HepG2 (cell line): Measurements from ENCODE around the gene ASGR1. TPM values are rescaled to one million over a fixed set of nuclear protein-coding genes. Genes with fewer than 3 reads are reported as not detected.
A peak's percentile ranks its signal among the peaks of the same experiment; 100 is the strongest.

Source experiments
- ADNP ChIP-seq: sonication (generic); formaldehyde crosslinking; IDR thresholded peaks from 2 replicates; pipeline ENCODE4 v1.4.0; 2020; ENCODE audit warnings: missing genetic modification reagents
- ATF7 ChIP-seq, 2 experiments: fragments of 450-650 bp in 1 of 2; sonication (generic) in 1 of 2; formaldehyde crosslinking in 1 of 2; IDR thresholded peaks; 2 replicates each; pipeline versions ENCODE4 v1.4.0 to v1.6.1; 2016 to 2020; ENCODE audit warnings: antibody characterized with exemption in 1 of 2, mild to moderate bottlenecking in 1 of 2, missing genetic modification reagents in 1 of 2
- DDIT3 ChIP-seq: sonication (generic); formaldehyde crosslinking; IDR thresholded peaks from 2 replicates; pipeline ENCODE4 v1.4.0; 2020; ENCODE audit warnings: mild to moderate bottlenecking, missing genetic modification reagents
- ETS1 ChIP-seq: sonication (generic); formaldehyde crosslinking; IDR thresholded peaks from 2 replicates; pipeline ENCODE4 v1.4.0; 2020; ENCODE audit warnings: missing genetic modification reagents
- HMG20A ChIP-seq: IDR thresholded peaks from 2 replicates; pipeline ENCODE4 v1.6.1; 2016; ENCODE audit warnings: borderline replicate concordance
- HNRNPLL ChIP-seq: fragments of 200-400 bp; formaldehyde crosslinking; IDR thresholded peaks from 2 replicates; pipeline ENCODE4 v1.6.1; 2017; ENCODE audit warnings: mild to moderate bottlenecking, low read depth, low read length; ENCODE audit not compliant: poor library complexity, severe bottlenecking
- MAFF ChIP-seq: IDR thresholded peaks from 2 replicates; pipeline ENCODE4 v1.6.1; 2011; ENCODE audit warnings: low read depth, low read length, improper control_type of control experiment
- MIER3 ChIP-seq: IDR thresholded peaks from 2 replicates; pipeline ENCODE4 v1.6.1; 2016; ENCODE audit warnings: missing compliant biosample characterization, borderline replicate concordance
- NCOR1 ChIP-seq: fragments of 200-600 bp; sonication (generic); IDR thresholded peaks from 2 replicates; pipeline ENCODE4 v1.7.0; 2017; ENCODE audit warnings: antibody characterized with exemption, low read length, borderline replicate concordance
- SMYD3 ChIP-seq: sonication (generic); formaldehyde crosslinking; IDR thresholded peaks from 2 replicates; pipeline ENCODE4 v1.8.1; 2023; ENCODE audit warnings: mild to moderate bottlenecking, missing genetic modification reagents
- SP1 ChIP-seq, 2 experiments: fragments of 450-650 bp in 1 of 2; sonication (generic) in 1 of 2; formaldehyde crosslinking in 1 of 2; IDR thresholded peaks; 2 replicates each; pipeline versions ENCODE4 v1.4.0 to v1.6.1; 2016 to 2020; ENCODE audit warnings: missing genetic modification reagents in 1 of 2
- SYNCRIP ChIP-seq: fragments of 200-400 bp; formaldehyde crosslinking; IDR thresholded peaks from 2 replicates; pipeline ENCODE4 v1.6.1; 2018; ENCODE audit warnings: mild to moderate bottlenecking, low read depth, low read length; ENCODE audit not compliant: insufficient read depth
- TBP ChIP-seq: sonication (generic); formaldehyde crosslinking; IDR thresholded peaks from 2 replicates; pipeline ENCODE4 v1.5.0; 2020; ENCODE audit warnings: missing genetic modification reagents
- THAP11 ChIP-seq: IDR thresholded peaks from 2 replicates; pipeline ENCODE4 v1.6.1; 2016; ENCODE audit warnings: missing biosample characterization, missing genetic modification reagents
- YEATS4 ChIP-seq: sonication (generic); formaldehyde crosslinking; IDR thresholded peaks from 2 replicates; pipeline ENCODE4 v1.4.0; 2020; ENCODE audit warnings: missing genetic modification reagents, borderline replicate concordance
- ZBTB1 ChIP-seq: sonication (generic); formaldehyde crosslinking; IDR thresholded peaks from 2 replicates; pipeline ENCODE4 v1.4.0; 2020; ENCODE audit warnings: missing genetic modification reagents, borderline replicate concordance
- ZBTB21 ChIP-seq: sonication (generic); formaldehyde crosslinking; IDR thresholded peaks from 2 replicates; pipeline ENCODE4 v1.4.0; 2020; ENCODE audit warnings: missing genetic modification reagents
- ZBTB42 ChIP-seq: sonication (generic); formaldehyde crosslinking; IDR thresholded peaks from 2 replicates; pipeline ENCODE4 v1.5.0; 2020; ENCODE audit warnings: mild to moderate bottlenecking, missing genetic modification reagents
- ZBTB44 ChIP-seq: sonication (generic); formaldehyde crosslinking; IDR thresholded peaks from 2 replicates; pipeline ENCODE4 v1.4.0; 2020; ENCODE audit warnings: missing genetic modification reagents
- ZFP36L2 ChIP-seq: sonication (generic); formaldehyde crosslinking; IDR thresholded peaks from 2 replicates; pipeline ENCODE4 v1.4.0; 2020; ENCODE audit warnings: missing genetic modification reagents
- ZNF354B ChIP-seq: sonication (generic); formaldehyde crosslinking; IDR thresholded peaks from 2 replicates; pipeline ENCODE4 v1.8.0; 2022; ENCODE audit warnings: mild to moderate bottlenecking, missing genetic modification reagents
- ZNF44 ChIP-seq: sonication (generic); formaldehyde crosslinking; IDR thresholded peaks from 2 replicates; pipeline ENCODE4 v1.5.1; 2020; ENCODE audit warnings: mild to moderate bottlenecking, missing genetic modification reagents
- ZNF441 ChIP-seq: sonication (generic); formaldehyde crosslinking; IDR thresholded peaks from 2 replicates; pipeline ENCODE4 v1.7.0; 2021; ENCODE audit warnings: missing genetic modification reagents, borderline replicate concordance
- ZNF615 ChIP-seq: sonication (generic); formaldehyde crosslinking; IDR thresholded peaks from 2 replicates; pipeline ENCODE4 v1.5.0; 2020; ENCODE audit warnings: mild to moderate bottlenecking, missing genetic modification reagents, borderline replicate concordance
- ZNF776 ChIP-seq: sonication (generic); formaldehyde crosslinking; IDR thresholded peaks from 2 replicates; pipeline ENCODE4 v1.4.0; 2020; ENCODE audit warnings: mild to moderate bottlenecking, missing genetic modification reagents
- ZNF790 ChIP-seq: sonication (generic); formaldehyde crosslinking; IDR thresholded peaks from 2 replicates; pipeline ENCODE4 v1.8.0; 2022; ENCODE audit warnings: missing genetic modification reagents, mild to moderate bottlenecking, borderline replicate concordance
- ZNF800 ChIP-seq: sonication (generic); formaldehyde crosslinking; IDR thresholded peaks from 2 replicates; pipeline ENCODE4 v1.4.0; 2020; ENCODE audit warnings: missing genetic modification reagents
- ZSCAN20 ChIP-seq: sonication (generic); formaldehyde crosslinking; IDR thresholded peaks from 2 replicates; pipeline ENCODE4 v1.4.0; 2020; ENCODE audit warnings: missing genetic modification reagents, mild to moderate bottlenecking, borderline replicate concordance
- polyA plus RNA-seq, 8 experiments: library from polyadenylated mRNA; depleted of rRNA in 3 of 8; stranded (reverse) in 7 of 8; unstranded in 1 of 8; fragments of >200 nt; fragmentation: Illumina TruSeq in 4 of 8; extraction: Trizol in 4 of 8; gene quantifications; 2 replicates each; pipeline versions ENCODE4 v1.2.1 to v1.2.3, GENCODE V29; 2011 to 2016; ENCODE audit warnings: low read depth in 4 of 8, missing spikeins in 1 of 8, mixed read lengths in 1 of 8; ENCODE audit not compliant: insufficient read depth in 1 of 8
- total RNA-seq, 5 experiments: library from RNA; depleted of rRNA; stranded (reverse); fragments of >200 nt; fragmentation: Illumina TruSeq; extraction: Trizol; gene quantifications; 2 replicates each; pipeline ENCODE4 v1.2.3, GENCODE V29; 2016; ENCODE audit warnings: low read depth in 1 of 5

ASGR1 gene
- total and polyA plus RNA-seq, 2 of the 13 experiments (the other 11 are each of a cell fraction or from before 2014, with no cell fraction given): 353 to 796 TPM

GRCh38 chr17:7138800-7139381 is 40.3 kb downstream of the ASGR1 start (continued):
- TF ChIP-seq ATF7 (IDR thresholded peaks at IDR 0.05): no peak
- no peak for TF ChIP-seq ATF7 (CRISPR knock-in tag; IDR thresholded peaks at IDR 0.05)
- no peak for TF ChIP-seq NCOR1
- TF ChIP-seq ZSCAN20 (CRISPR knock-in tag): no peak
- no peak for TF ChIP-seq ETS1
- no peak for TF ChIP-seq SP1 (IDR thresholded peaks at IDR 0.05)
- TF ChIP-seq SP1 (CRISPR knock-in tag; IDR thresholded peaks at IDR 0.05): 0 out of 2 replicates have a peak, but pooled peaks have one; percentile 8
- no peak for TF ChIP-seq ZNF800
- no peak for TF ChIP-seq ZNF615 (CRISPR knock-in tag)
- no peak for TF ChIP-seq ZBTB42 (CRISPR knock-in tag)
- no peak for TF ChIP-seq SMYD3
- no peak for TF ChIP-seq HNRNPLL
- no peak for TF ChIP-seq ZBTB44 (CRISPR knock-in tag)
- TF ChIP-seq ZNF790: no peak
- no peak for TF ChIP-seq TBP (CRISPR knock-in tag)
- TF ChIP-seq SYNCRIP: no peak
- no peak for TF ChIP-seq ZFP36L2 (CRISPR knock-in tag)
- TF ChIP-seq MAFF: no peak
- TF ChIP-seq ZNF354B (CRISPR knock-in tag): no peak
- 0 out of 2 replicates have a peak, but pooled peaks have one; percentile 11 for TF ChIP-seq THAP11 (CRISPR knock-in tag)
- TF ChIP-seq MIER3 (CRISPR knock-in tag): peak; percentile 52; the same call in 1 of the 2 replicates
- no peak for TF ChIP-seq ZNF441 (CRISPR knock-in tag)
- no peak for TF ChIP-seq DDIT3 (CRISPR knock-in tag)
- TF ChIP-seq ZBTB21 (CRISPR knock-in tag): no peak
- no peak for TF ChIP-seq ZBTB1
- TF ChIP-seq ADNP (CRISPR knock-in tag): no peak
- no peak for TF ChIP-seq YEATS4 (CRISPR knock-in tag)
- peak; percentile 22; the same call in 1 of the 2 replicates for TF ChIP-seq HMG20A (CRISPR knock-in tag)
- no peak for TF ChIP-seq ZNF776 (CRISPR knock-in tag)
- TF ChIP-seq ZNF44 (CRISPR knock-in tag): no peak
